ENCODE measurements around the gene ATP11B. TPM values are rescaled to one million over a fixed set of nuclear protein-coding genes. Genes with fewer than 3 reads are reported as not detected.

ATP11B gene
- total RNA-seq, 1 experiment from 2014 or later = 70.1 TPM

DNA sequence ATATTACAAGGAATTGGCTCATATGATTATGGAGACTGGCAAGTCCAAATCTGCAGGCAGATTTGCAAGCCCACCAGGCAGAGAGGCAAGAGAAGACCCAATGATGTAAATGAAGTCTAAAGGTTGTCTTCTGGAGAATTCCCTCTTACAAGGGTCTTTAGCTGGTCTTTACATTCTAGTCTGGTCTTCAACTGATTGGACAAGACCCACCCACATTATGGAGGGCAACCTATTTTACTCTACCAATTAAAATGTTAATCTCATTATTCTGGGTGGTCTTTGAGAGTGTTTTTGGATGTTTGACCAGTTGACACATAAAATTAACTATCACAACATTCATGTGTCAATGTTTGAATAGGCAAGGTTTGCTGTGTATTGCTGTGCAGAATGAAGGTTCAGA lies 28.0 kb upstream of the ATP11B start:
- Histone ChIP-seq H3K4me3 (ENCODE audit: low read depth, low read length, poor library complexity, severe bottlenecking) (no peak overlapping the region), H3K27me3 (replicated peaks; ENCODE audit: insufficient read depth, low read depth, low read length, poor library complexity) (no peaks in the 10 kb centered on the region), H3K36me3 (ENCODE audit: insufficient read depth, low read length, poor library complexity, severe bottlenecking) (no peaks in the 10 kb centered on the region), H3K9me3 (ENCODE audit: low read depth, low read length, poor library complexity, severe bottlenecking) (no peaks in the 10 kb centered on the region), H3K4me1 (ENCODE audit: insufficient read depth, low read length, poor library complexity, severe bottlenecking) (no peaks in the 10 kb centered on the region), H3K27ac (ENCODE audit: low read depth, low read length, poor library complexity, severe bottlenecking) (no peak overlapping the region)
- no peak for DNase-seq (ENCODE audit: low spot score)
- BruUV-seq (replicated peaks) = no TSS peak
- no peak for TF ChIP-seq EZH2 (IDR thresholded peaks at IDR 0.05; ENCODE audit: borderline replicate concordance, low read depth, low read length, poor library complexity, severe bottlenecking)
- TF ChIP-seq, protein P1, sequence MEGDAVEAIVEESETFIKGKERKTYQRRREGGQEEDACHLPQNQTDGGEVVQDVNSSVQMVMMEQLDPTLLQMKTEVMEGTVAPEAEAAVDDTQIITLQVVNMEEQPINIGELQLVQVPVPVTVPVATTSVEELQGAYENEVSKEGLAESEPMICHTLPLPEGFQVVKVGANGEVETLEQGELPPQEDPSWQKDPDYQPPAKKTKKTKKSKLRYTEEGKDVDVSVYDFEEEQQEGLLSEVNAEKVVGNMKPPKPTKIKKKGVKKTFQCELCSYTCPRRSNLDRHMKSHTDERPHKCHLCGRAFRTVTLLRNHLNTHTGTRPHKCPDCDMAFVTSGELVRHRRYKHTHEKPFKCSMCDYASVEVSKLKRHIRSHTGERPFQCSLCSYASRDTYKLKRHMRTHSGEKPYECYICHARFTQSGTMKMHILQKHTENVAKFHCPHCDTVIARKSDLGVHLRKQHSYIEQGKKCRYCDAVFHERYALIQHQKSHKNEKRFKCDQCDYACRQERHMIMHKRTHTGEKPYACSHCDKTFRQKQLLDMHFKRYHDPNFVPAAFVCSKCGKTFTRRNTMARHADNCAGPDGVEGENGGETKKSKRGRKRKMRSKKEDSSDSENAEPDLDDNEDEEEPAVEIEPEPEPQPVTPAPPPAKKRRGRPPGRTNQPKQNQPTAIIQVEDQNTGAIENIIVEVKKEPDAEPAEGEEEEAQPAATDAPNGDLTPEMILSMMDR (conservative IDR thresholded peaks at IDR 0.05; ENCODE audit: low read depth, low read length) = no peak
- intact Hi-C loops (cut with micrococcal nuclease; ENCODE audit: unreplicated experiment) = no loop called here
- ChIA-PET CTCF (no interaction called here), POLR2A (ENCODE audit: low non-redundant PET) (no interaction called here)

DNA sequence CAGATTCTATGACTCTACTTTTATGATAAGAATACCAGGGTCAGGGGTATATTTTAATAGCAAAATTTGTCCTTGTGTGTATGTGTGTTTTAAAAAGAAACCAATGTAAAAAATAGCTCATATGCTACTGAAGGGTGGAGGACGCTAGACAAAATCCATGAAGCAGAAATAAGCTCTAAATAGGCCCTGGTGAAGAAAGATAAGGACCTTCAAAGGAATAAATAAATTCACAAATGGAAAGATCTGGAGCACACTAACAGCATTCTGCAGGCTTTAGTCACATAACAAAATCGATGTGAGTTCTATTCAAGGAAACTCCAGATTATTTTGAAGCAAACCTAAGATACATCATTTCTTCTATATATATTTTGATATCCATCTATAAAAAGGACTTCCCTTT lies 27.2 kb upstream of the ATP11B start:
- BruUV-seq (replicated peaks) = no TSS peak

DNA sequence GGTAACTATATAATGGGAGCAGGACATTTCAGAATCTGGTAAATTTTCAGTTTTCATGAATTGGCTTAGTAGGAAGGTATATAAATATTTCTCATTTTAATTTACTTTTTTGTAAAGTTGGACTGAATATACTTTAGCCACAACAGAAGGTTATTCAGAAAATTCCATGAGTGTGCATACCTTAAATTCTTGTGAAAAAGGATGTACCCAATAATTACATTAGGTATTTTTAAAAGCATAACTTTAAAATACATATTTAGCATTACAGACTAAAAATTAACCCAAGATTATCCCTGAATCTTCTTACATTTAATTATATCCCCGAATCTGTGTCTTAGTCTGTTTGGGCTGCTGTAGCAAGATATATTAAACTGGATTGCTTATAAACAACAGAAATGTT lies 24.9 kb upstream of the ATP11B start:
- TF ChIP-seq, protein P1 (conservative IDR thresholded peaks at IDR 0.05; ENCODE audit: low read depth, low read length) = no peak
- TF ChIP-seq EZH2 (IDR thresholded peaks at IDR 0.05; ENCODE audit: borderline replicate concordance, low read depth, low read length, poor library complexity, severe bottlenecking) = no peak
- BruUV-seq (replicated peaks) = no TSS peak
- no peaks in the 10 kb centered on the region for H3K36me3 ChIP-seq (ENCODE audit: insufficient read depth, low read length, poor library complexity, severe bottlenecking)
- intact Hi-C loops (cut with micrococcal nuclease; ENCODE audit: unreplicated experiment) = no loop called here
- H3K27me3 ChIP-seq (replicated peaks; ENCODE audit: insufficient read depth, low read depth, low read length, poor library complexity) = no peaks in the 10 kb centered on the region
- no peak for DNase-seq (ENCODE audit: low spot score)
- no peak overlapping the region for H3K4me3 ChIP-seq (ENCODE audit: low read depth, low read length, poor library complexity, severe bottlenecking)
- no peaks in the 10 kb centered on the region for H3K4me1 ChIP-seq (ENCODE audit: insufficient read depth, low read length, poor library complexity, severe bottlenecking)
- H3K9me3 ChIP-seq (ENCODE audit: low read depth, low read length, poor library complexity, severe bottlenecking) = no peaks in the 10 kb centered on the region
- ChIA-PET CTCF (no interaction called here), POLR2A (ENCODE audit: low non-redundant PET) (no interaction called here)
- H3K27ac ChIP-seq (ENCODE audit: low read depth, low read length, poor library complexity, severe bottlenecking) = no peak overlapping the region

More for the DNA sequence above, 27.2 kb upstream of the ATP11B start:
- DNase-seq (ENCODE audit: low spot score) = no peak
- Histone ChIP-seq H3K4me1 (ENCODE audit: insufficient read depth, low read length, poor library complexity, severe bottlenecking) (no peaks in the 10 kb centered on the region), H3K9me3 (ENCODE audit: low read depth, low read length, poor library complexity, severe bottlenecking) (no peaks in the 10 kb centered on the region), H3K27ac (ENCODE audit: low read depth, low read length, poor library complexity, severe bottlenecking) (no peak overlapping the region), H3K4me3 (ENCODE audit: low read depth, low read length, poor library complexity, severe bottlenecking) (no peak overlapping the region), H3K36me3 (ENCODE audit: insufficient read depth, low read length, poor library complexity, severe bottlenecking) (no peaks in the 10 kb centered on the region), H3K27me3 (replicated peaks; ENCODE audit: insufficient read depth, low read depth, low read length, poor library complexity) (no peaks in the 10 kb centered on the region)
- TF ChIP-seq EZH2 (IDR thresholded peaks at IDR 0.05; ENCODE audit: borderline replicate concordance, low read depth, low read length, poor library complexity, severe bottlenecking) = no peak
- TF ChIP-seq, protein P1 (conservative IDR thresholded peaks at IDR 0.05; ENCODE audit: low read depth, low read length) = no peak
- ChIA-PET CTCF (no interaction called here), POLR2A (ENCODE audit: low non-redundant PET) (no interaction called here)
- intact Hi-C loops (cut with micrococcal nuclease; ENCODE audit: unreplicated experiment) = no loop called here

Measured in A673 (cell line).